Measurements from ENCODE around the gene S100A9.

S100A9 gene

DNA sequence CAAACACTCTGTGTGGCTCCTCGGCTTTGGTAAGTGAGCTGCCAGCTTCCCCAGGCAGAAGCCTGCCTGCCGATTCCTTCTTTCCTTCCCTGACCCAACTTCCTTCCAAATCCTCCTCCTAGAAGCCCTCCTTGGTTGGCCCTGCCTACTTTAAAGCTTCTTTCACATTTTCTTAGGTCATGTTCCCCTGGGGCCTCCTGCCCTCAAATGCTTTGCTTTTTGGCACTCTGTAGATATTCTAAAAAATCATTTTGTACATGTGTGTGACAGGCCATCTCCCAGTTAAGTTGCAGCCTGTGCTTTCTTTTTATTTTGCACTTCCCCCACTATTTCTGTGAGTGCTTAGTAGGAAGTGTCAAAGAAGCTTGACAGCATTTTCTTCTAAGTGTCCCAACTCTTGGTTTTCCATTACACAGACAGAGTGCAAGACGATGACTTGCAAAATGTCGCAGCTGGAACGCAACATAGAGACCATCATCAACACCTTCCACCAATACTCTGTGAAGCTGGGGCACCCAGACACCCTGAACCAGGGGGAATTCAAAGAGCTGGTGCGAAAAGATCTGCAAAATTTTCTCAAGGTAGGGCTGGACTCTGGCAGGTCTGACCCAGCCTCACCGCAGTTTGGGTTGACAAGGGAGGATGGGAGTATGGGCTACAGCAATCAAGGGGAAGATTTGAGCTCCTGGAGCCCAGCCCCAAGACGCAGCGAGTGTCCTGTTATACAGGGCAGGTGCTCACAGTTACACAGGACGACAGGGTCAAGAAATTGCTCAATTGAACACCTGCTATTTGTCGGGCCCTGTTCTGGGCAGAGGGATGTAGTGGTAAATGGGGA lies at the start of gene S100A9:
Gene S100A9, plus strand, starts transcription at position 2 of the 838 bp plus-strand sequence. Its CDS starts 430 bp downstream, at position 432.
- peak within 1 kb of the TSS; percentile 97 for H3K4me3 ChIP-seq (ENCODE audit: low read depth in 1 of 2, low read length in 1 of 2)
- TF ChIP-seq, protein P1, sequence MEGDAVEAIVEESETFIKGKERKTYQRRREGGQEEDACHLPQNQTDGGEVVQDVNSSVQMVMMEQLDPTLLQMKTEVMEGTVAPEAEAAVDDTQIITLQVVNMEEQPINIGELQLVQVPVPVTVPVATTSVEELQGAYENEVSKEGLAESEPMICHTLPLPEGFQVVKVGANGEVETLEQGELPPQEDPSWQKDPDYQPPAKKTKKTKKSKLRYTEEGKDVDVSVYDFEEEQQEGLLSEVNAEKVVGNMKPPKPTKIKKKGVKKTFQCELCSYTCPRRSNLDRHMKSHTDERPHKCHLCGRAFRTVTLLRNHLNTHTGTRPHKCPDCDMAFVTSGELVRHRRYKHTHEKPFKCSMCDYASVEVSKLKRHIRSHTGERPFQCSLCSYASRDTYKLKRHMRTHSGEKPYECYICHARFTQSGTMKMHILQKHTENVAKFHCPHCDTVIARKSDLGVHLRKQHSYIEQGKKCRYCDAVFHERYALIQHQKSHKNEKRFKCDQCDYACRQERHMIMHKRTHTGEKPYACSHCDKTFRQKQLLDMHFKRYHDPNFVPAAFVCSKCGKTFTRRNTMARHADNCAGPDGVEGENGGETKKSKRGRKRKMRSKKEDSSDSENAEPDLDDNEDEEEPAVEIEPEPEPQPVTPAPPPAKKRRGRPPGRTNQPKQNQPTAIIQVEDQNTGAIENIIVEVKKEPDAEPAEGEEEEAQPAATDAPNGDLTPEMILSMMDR (IDR thresholded peaks at IDR 0.05), result no peak
- H3K36me3 ChIP-seq, result peaks cover 41% of the 10 kb centered on the region
- peaks cover 81 to 99% of the 10 kb centered on the region in 2 experiments for H3K4me1 ChIP-seq (ENCODE audit: control insufficient read depth in 1 of 2, insufficient read depth in 1 of 2, low read depth in 1 of 2, low read length in 1 of 2)
- peak within 1 kb of the TSS; percentile 100 for H3K27ac ChIP-seq
- no peaks in the 10 kb centered on the region for H3K27me3 ChIP-seq
- H3K9me3 ChIP-seq, result peaks cover 5% of the 10 kb centered on the region

DNA sequence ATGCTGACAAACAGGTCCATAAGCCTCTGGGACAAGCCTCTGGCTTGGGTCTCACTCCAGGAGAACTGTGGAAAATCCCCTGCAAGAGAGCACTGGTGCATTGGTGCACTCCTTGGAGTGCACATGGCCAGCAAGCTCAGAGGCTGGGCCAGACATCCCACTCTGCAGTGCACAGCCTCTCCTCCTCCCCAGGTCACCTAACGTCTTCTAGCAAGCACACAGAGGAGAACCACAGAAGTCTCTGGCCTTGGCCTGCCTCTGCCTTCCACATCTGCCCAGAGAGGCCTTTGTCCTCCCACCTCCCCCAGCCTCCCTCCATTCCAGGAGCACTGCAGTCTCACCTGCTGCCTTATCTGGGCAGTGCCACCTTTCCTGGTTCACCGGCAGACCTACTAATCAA lies 49.1 kb upstream of the S100A9 start:
- Histone ChIP-seq H3K27ac (no peak overlapping the region), H3K36me3 (no peaks in the 10 kb centered on the region), H3K4me3 (ENCODE audit: low read depth in 1 of 2, low read length in 1 of 2) (no peak overlapping the region), H3K4me1 (ENCODE audit: control insufficient read depth in 1 of 2, insufficient read depth in 1 of 2, low read depth in 1 of 2, low read length in 1 of 2) (no peaks in the 10 kb centered on the region), H3K9me3 (no peaks in the 10 kb centered on the region), H3K27me3 (peaks cover 19% of the 10 kb centered on the region)
- TF ChIP-seq, protein P1 (IDR thresholded peaks at IDR 0.05), result no peak

DNA sequence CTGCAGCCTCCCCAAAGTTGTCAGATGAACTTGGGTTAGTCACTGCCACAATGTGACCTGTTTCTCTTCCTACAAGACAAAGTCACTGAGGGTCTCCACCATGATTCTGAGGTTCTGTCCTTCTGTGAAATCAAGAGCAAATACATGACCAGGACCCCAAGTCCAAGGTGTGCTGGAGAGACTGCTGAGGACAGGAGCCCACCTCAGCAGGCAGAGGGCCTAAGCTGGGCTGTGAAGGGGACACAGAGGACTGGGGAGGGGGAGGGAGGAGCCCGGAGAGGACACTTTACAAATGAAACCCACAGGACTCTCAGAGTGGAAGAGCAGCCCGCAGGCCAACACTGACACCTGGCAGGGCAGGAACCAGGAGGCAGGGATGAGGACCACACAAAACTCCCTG lies 48.2 kb upstream of the S100A9 start:
- H3K4me1 ChIP-seq (ENCODE audit: control insufficient read depth in 1 of 2, insufficient read depth in 1 of 2, low read depth in 1 of 2, low read length in 1 of 2), result no peaks in the 10 kb centered on the region
- H3K27me3 ChIP-seq, result peaks cover 10% of the 10 kb centered on the region
- no peak overlapping the region for H3K4me3 ChIP-seq (ENCODE audit: low read depth in 1 of 2, low read length in 1 of 2)
- H3K36me3 ChIP-seq, result no peaks in the 10 kb centered on the region
- TF ChIP-seq, protein P1 (IDR thresholded peaks at IDR 0.05), result no peak
- H3K27ac ChIP-seq, result no peak overlapping the region
- H3K9me3 ChIP-seq, result no peaks in the 10 kb centered on the region

DNA sequence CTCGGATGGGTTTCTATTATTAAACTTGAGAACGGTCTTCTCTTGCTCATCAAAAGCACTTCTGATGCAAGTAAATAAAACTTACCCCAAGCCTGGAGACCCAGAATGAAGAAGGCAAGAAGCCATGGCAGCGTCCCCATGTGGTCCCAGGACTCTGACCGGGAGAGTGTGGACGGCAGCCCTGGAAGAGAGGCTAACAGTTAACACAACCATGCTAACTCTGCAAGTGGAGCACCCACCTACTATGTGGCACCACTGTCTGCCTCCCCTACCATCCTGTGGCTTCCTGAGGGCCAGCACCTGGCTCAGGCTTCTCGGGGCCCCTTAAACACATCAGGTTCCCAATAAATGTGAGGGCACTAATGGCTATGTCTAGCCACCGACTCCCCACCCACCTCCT lies 47.1 kb upstream of the S100A9 start:
- Histone ChIP-seq H3K36me3 (no peaks in the 10 kb centered on the region), H3K4me1 (ENCODE audit: control insufficient read depth in 1 of 2, insufficient read depth in 1 of 2, low read depth in 1 of 2, low read length in 1 of 2) (no peaks in the 10 kb centered on the region), H3K4me3 (ENCODE audit: low read depth in 1 of 2, low read length in 1 of 2) (no peak overlapping the region), H3K27me3 (peaks cover 6% of the 10 kb centered on the region), H3K27ac (no peak overlapping the region), H3K9me3 (no peaks in the 10 kb centered on the region)
- TF ChIP-seq, protein P1 (IDR thresholded peaks at IDR 0.05), result no peak

DNA sequence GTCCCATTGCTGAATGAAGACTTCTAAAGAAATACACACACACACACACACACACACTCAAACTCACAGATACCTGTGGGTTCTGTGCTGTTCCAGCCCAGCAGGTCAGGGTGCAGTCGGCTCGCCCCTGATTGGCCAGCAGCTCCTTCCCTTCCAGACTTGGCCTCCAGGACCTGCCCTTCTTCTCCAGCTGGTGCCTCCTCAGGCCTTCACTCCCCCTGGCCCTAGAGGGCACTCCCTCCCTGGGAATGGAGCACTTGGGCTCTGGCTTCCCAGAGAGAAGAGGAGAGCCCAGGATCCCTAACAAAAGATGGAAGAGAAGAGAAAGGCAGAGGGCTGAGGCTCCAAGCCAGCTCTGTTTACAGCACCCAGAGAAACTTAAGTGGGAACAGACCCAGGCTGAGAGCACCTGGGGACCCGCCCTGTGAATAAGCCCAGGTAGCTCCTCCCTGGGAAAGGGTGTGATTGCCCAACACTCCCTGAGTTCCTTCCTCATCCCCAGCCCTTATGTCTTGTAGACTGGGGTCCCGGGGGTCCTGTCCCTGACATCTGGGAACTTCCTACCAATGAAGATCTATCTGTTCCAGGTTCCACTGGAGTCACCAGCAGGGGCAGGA lies 45.0 kb upstream of the S100A9 start, which contains the start of gene PGLYRP3:
Gene PGLYRP3, minus strand, starts transcription at position 383 of the 617 bp plus-strand sequence. CDS start 2,287 bp downstream, outside the sequence.
- Histone ChIP-seq H3K4me3 (ENCODE audit: low read depth in 1 of 2, low read length in 1 of 2) (no peak within 1 kb of the TSS), H3K36me3 (no peaks in the 10 kb centered on the region), H3K27ac (no peak within 1 kb of the TSS), H3K4me1 (ENCODE audit: control insufficient read depth in 1 of 2, insufficient read depth in 1 of 2, low read depth in 1 of 2, low read length in 1 of 2) (no peaks in the 10 kb centered on the region), H3K27me3 (peaks cover 11% of the 10 kb centered on the region), H3K9me3 (no peaks in the 10 kb centered on the region)
- TF ChIP-seq, protein P1 (IDR thresholded peaks at IDR 0.05), result no peak
